ENCODE results near the gene RUNX1.

RUNX1 gene

GRCh38 chr21:34907461-34908418, 141.4 kb downstream of the RUNX1 start:
- TF ChIP-seq ISL1 (CRISPR knock-in tag; IDR thresholded peaks at IDR 0.05): no peak
- TF ChIP-seq ZC3H10 (CRISPR knock-in tag; IDR thresholded peaks at IDR 0.05): no peak
- no peak for TF ChIP-seq ZFP30 (CRISPR knock-in tag; IDR thresholded peaks at IDR 0.05)
- TF ChIP-seq ARNTL (CRISPR knock-in tag; IDR thresholded peaks at IDR 0.05; ENCODE audit: borderline replicate concordance, low read depth): no peak
- TF ChIP-seq, protein P1, sequence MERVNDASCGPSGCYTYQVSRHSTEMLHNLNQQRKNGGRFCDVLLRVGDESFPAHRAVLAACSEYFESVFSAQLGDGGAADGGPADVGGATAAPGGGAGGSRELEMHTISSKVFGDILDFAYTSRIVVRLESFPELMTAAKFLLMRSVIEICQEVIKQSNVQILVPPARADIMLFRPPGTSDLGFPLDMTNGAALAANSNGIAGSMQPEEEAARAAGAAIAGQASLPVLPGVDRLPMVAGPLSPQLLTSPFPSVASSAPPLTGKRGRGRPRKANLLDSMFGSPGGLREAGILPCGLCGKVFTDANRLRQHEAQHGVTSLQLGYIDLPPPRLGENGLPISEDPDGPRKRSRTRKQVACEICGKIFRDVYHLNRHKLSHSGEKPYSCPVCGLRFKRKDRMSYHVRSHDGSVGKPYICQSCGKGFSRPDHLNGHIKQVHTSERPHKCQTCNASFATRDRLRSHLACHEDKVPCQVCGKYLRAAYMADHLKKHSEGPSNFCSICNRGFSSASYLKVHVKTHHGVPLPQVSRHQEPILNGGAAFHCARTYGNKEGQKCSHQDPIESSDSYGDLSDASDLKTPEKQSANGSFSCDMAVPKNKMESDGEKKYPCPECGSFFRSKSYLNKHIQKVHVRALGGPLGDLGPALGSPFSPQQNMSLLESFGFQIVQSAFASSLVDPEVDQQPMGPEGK (CRISPR knock-in tag; IDR thresholded peaks at IDR 0.05; ENCODE audit: borderline replicate concordance): no peak
- TF ChIP-seq PPARA (CRISPR knock-in tag; IDR thresholded peaks at IDR 0.05; ENCODE audit: borderline replicate concordance): no peak
- TF ChIP-seq POU6F1 (CRISPR knock-in tag; IDR thresholded peaks at IDR 0.05; ENCODE audit: borderline replicate concordance, low read depth): no peak
- no peak for TF ChIP-seq RARB (CRISPR knock-in tag; IDR thresholded peaks at IDR 0.05)
- no peak for TF ChIP-seq ESRRG (CRISPR knock-in tag; IDR thresholded peaks at IDR 0.05)
- no peak for TF ChIP-seq SNAI2 (CRISPR knock-in tag; IDR thresholded peaks at IDR 0.05)
- TF ChIP-seq ZNF565 (CRISPR knock-in tag; conservative IDR thresholded peaks at IDR 0.05; ENCODE audit: low read depth): no peak
- no peak for TF ChIP-seq TOX (CRISPR knock-in tag; IDR thresholded peaks at IDR 0.05; ENCODE audit: borderline replicate concordance)
- TF ChIP-seq CREB5 (CRISPR knock-in tag; IDR thresholded peaks at IDR 0.05; ENCODE audit: low read depth): no peak
- TF ChIP-seq TCF4 (CRISPR knock-in tag; IDR thresholded peaks at IDR 0.05; ENCODE audit: borderline replicate concordance): no peak
- TF ChIP-seq OSR1 (CRISPR knock-in tag; IDR thresholded peaks at IDR 0.05): no peak
- ATAC-seq: no peak

DNA sequence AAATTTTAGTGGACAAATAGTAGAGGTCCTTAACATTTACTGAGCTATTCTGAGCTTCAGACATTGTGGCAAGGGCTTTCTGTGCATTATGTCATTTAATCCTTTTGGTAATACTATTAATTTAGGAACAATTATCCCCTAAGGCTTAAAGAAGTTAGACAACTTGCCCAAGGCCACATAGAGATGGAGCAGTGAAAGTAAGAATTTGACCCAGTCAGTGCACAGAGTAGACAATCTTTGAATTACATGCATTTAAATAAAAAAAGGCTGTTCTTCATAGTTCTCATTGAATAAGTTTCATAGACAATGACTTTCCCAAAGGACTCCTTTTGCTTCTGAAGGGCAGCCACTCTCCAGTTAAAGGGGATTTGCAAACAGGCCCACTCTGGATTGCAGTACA, 142.7 kb downstream of the RUNX1 start:
- no peak for TF ChIP-seq TSHZ2 (CRISPR knock-in tag; IDR thresholded peaks at IDR 0.05)
- no peak for TF ChIP-seq CSDC2 (CRISPR knock-in tag; IDR thresholded peaks at IDR 0.05)
- no peak for TF ChIP-seq CSRNP3 (CRISPR knock-in tag; IDR thresholded peaks at IDR 0.05)
- no peak for TF ChIP-seq ARNTL (CRISPR knock-in tag; IDR thresholded peaks at IDR 0.05; ENCODE audit: borderline replicate concordance, low read depth)
- no peak for TF ChIP-seq ZNF8 (CRISPR knock-in tag; IDR thresholded peaks at IDR 0.05)
- TF ChIP-seq BACH2 (CRISPR knock-in tag; IDR thresholded peaks at IDR 0.05; ENCODE audit: borderline replicate concordance): no peak
- TF ChIP-seq CREB5 (CRISPR knock-in tag; IDR thresholded peaks at IDR 0.05; ENCODE audit: low read depth): no peak
- no peak for ATAC-seq

Measured in SK-N-SH treated with all-trans-retinoic acid at 6 μM for 48 hours (cell line).